GM12874 (cell line): Measurements from ENCODE around the gene MYO1D.

ENCODE experiments used
- TF ChIP-seq, protein P1 (sequence below): IDR thresholded peaks from 2 replicates; pipeline ENCODE4 v1.5.1; 2011; ENCODE audit warnings: low read depth, mild to moderate bottlenecking, control low read depth, low read length, moderate library complexity; ENCODE audit not compliant: insufficient read depth

MYO1D gene

GRCh38 chr17:32568705-32569104 lies 308.2 kb downstream of the MYO1D start:
- TF ChIP-seq, protein P1, sequence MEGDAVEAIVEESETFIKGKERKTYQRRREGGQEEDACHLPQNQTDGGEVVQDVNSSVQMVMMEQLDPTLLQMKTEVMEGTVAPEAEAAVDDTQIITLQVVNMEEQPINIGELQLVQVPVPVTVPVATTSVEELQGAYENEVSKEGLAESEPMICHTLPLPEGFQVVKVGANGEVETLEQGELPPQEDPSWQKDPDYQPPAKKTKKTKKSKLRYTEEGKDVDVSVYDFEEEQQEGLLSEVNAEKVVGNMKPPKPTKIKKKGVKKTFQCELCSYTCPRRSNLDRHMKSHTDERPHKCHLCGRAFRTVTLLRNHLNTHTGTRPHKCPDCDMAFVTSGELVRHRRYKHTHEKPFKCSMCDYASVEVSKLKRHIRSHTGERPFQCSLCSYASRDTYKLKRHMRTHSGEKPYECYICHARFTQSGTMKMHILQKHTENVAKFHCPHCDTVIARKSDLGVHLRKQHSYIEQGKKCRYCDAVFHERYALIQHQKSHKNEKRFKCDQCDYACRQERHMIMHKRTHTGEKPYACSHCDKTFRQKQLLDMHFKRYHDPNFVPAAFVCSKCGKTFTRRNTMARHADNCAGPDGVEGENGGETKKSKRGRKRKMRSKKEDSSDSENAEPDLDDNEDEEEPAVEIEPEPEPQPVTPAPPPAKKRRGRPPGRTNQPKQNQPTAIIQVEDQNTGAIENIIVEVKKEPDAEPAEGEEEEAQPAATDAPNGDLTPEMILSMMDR, result no peak

DNA sequence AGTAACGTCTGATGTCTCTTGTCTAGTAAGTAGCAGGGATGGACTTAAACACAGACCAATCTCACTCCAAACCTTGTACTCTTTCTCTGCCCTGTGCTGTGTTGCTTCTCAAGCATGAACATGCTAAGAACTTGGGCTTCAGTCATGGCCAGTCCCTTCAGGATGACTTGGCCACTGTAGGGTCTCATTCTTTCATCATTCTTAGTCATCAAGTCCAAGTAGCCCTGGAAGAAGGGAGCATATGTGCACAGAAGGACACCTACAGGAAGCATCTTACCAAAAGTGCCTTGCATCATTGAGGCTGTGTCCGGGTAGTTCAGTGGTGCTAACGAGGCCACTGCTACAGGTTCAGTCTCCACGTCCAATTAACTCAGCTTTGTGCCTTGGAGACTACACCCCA lies 309.4 kb downstream of the MYO1D start:
- TF ChIP-seq, protein P1, result no peak

DNA sequence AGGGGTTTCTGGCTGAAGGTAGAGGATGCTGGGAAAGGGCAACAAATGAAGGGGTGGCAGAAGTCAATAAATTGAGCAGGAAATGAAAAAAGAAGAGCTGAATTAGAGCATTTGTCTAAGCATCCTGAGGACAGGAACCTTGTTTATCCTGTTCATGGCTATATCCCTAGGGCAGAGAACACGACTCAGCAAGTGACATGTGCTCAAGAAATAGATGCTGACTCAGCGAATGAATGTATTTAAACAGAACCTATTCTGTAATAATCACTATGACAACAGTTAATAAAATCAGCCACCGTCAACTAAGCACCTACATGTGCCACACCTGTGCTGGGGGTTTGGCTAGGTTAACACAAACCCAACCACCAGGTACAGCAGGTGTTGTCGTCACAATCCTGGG lies 309.8 kb downstream of the MYO1D start:
- TF ChIP-seq, protein P1, result no peak

DNA sequence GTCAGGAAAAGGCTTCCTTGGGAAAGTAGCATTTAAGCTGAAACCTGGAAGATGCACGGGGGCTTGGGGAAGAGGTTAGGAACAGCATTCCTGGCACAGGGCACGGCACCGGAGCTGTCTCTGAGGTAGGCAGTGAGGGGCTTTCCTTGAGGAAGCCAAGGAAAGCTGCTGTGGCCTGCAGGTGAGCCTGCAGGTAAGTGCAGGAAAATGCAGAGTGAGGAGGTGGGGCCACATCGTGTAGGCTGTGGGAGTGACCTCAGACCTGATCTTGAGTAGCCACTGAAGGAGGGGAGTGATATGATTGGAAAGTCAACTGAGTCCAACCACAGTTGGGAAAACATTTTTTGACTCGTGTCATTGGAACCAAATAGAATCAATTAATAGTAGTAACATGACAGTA lies 310.6 kb downstream of the MYO1D start:
- TF ChIP-seq, protein P1, result no peak

- TF ChIP-seq, protein P1, result no peak
Observed at GRCh38 chr17:32565401-32565800, 311.5 kb downstream of the MYO1D start.

DNA sequence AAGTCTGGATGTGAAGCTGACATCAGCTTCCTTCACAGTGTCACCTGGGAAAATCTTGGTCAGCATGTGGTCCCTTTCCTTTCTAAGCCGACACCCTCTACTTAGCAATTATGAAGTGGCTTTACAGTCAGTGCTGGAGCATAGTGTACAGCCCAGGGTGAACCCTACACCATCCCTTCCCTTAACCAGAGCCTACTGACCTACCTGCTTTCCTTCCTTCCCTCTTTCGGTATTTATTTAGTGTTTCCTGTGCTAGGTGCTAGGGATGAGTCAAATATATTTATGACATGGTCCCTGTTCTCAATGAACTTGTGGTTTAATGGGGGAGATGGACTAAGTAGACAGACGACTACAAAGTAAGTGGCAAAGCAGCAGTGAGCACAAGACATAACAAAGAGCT lies 312.6 kb downstream of the MYO1D start:
- TF ChIP-seq, protein P1, result no peak

DNA sequence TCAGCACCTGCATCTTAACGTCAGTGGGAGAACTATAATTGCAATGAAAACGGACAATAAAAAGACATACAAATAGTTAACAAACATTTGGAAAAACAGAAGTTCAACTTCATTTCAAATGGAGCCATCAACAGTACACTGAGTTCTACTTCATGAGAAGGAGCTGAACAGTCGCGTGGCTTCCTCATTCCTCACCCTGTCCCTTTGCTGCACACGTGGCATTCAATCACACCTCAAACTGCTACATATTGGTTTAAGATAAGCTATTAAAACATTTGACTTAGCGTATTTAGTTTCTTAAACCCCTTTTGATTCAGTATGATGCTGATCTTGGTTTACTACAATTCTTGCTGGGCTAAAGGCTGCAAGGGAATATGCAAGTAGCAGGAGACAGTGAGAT lies 313.3 kb downstream of the MYO1D start:
- TF ChIP-seq, protein P1, result no peak
